Cardiac muscle cell (in vitro differentiated cells and primary cell): ENCODE results near the gene CBARP. TPM values are rescaled to one million over a fixed set of nuclear protein-coding genes. Genes with fewer than 3 reads are reported as not detected.

Source experiments
- DNase-seq, 2 donors: peaks; one replicate each; pipeline versions ENCODE4 v3.0.0 to v3.0.0-alpha.2; 2010 to 2017; ENCODE audit warnings: low read depth in 1 of 2, low spot score in 1 of 2
- H3K27ac ChIP-seq: fragments of 200-600 bp; sonication (generic); 2 replicates; pipeline ENCODE4 v1.5.1; 2016
- H3K27me3 ChIP-seq: fragments of 200-600 bp; sonication (generic); 2 replicates; pipeline ENCODE4 v1.6.0; 2016; ENCODE audit warnings: control low read depth
- H3K36me3 ChIP-seq: fragments of 200-600 bp; sonication (generic); 2 replicates; pipeline ENCODE4 v1.5.1; 2016; ENCODE audit warnings: control low read depth
- H3K4me1 ChIP-seq: fragments of 200-600 bp; sonication (generic); 2 replicates; pipeline ENCODE4 v1.8.1; 2017; ENCODE audit warnings: low read depth, mild to moderate bottlenecking, mixed run types
- H3K4me3 ChIP-seq: fragments of 200-600 bp; sonication (generic); 2 replicates; pipeline ENCODE4 v1.5.1; 2016; ENCODE audit warnings: mild to moderate bottlenecking
- H3K9me3 ChIP-seq: fragments of 200-600 bp; sonication (generic); 2 replicates; pipeline ENCODE4 v1.5.1; 2017; ENCODE audit warnings: low read depth, mild to moderate bottlenecking, control low read depth
- CTCF ChIP-seq: IDR thresholded peaks from 2 replicates; pipeline ENCODE4 v1.5.1; 2012; ENCODE audit warnings: low read depth, mild to moderate bottlenecking, low read length
- polyA plus RNA-seq: library from polyadenylated mRNA; unstranded; fragments of >200 nt; fragmentation: Nextera tagmentation; extraction: Ambion mirVana; gene quantifications from 2 replicates; pipeline ENCODE4 v1.2.1, GENCODE V29; 2016
- total RNA-seq: library from RNA; depleted of rRNA; stranded (reverse); fragments of >200 nt; gene quantifications from 2 replicates; pipeline ENCODE4 v1.2.3, GENCODE V29; 2016

Gene CBARP
- total and polyA plus RNA-seq, 2 experiments from 2014 or later, result 22.1 to 29.1 TPM

- H3K4me3 ChIP-seq, result no peak overlapping the region
- no peaks in the 10 kb centered on the region for H3K9me3 ChIP-seq
- H3K4me1 ChIP-seq, result no peaks in the 10 kb centered on the region
- no peak for DNase-seq
- no peaks in the 10 kb centered on the region for H3K27me3 ChIP-seq
- peaks cover 3% of the 10 kb centered on the region for H3K36me3 ChIP-seq
- H3K27ac ChIP-seq, result no peak overlapping the region
- TF ChIP-seq CTCF, result no peak
Observed at GRCh38 chr19:1280636-1281568, 43.1 kb upstream of the CBARP start.

- peak; percentile 97 for TF ChIP-seq CTCF
- peaks cover 5% of the 10 kb centered on the region for H3K36me3 ChIP-seq
- H3K9me3 ChIP-seq, result no peaks in the 10 kb centered on the region
- H3K4me1 ChIP-seq, result peaks cover 3% of the 10 kb centered on the region
- H3K27me3 ChIP-seq, result no peaks in the 10 kb centered on the region
- H3K27ac ChIP-seq, result no peak overlapping the region
- peak; percentile 87 to 88 for DNase-seq
- H3K4me3 ChIP-seq, result no peak overlapping the region
Observed at GRCh38 chr19:1279782-1280341, 42.1 kb upstream of the CBARP start.

GRCh38 chr19:1278713-1279660 is 41.2 kb upstream of the CBARP start:
- H3K27me3 ChIP-seq, result no peaks in the 10 kb centered on the region
- peaks cover 9% of the 10 kb centered on the region for H3K4me1 ChIP-seq
- H3K36me3 ChIP-seq, result peaks cover 14% of the 10 kb centered on the region
- DNase-seq, result no peak
- no peak overlapping the region for H3K27ac ChIP-seq
- no peak overlapping the region for H3K4me3 ChIP-seq
- H3K9me3 ChIP-seq, result no peaks in the 10 kb centered on the region
- no peak for TF ChIP-seq CTCF

- Histone ChIP-seq H3K36me3 (peaks cover 22% of the 10 kb centered on the region), H3K9me3 (no peaks in the 10 kb centered on the region), H3K27me3 (no peaks in the 10 kb centered on the region), H3K27ac (no peak overlapping the region), H3K4me3 (no peak overlapping the region), H3K4me1 (peaks cover 9% of the 10 kb centered on the region)
- TF ChIP-seq CTCF, result no peak
- no peak for DNase-seq
Observed at GRCh38 chr19:1278074-1278473, 40.3 kb upstream of the CBARP start.

GRCh38 chr19:1277061-1277460 is 39.3 kb upstream of the CBARP start:
- peaks cover 32% of the 10 kb centered on the region for H3K36me3 ChIP-seq
- DNase-seq, result no peak
- H3K4me1 ChIP-seq, result peaks cover 9% of the 10 kb centered on the region
- H3K27me3 ChIP-seq, result no peaks in the 10 kb centered on the region
- H3K9me3 ChIP-seq, result no peaks in the 10 kb centered on the region
- TF ChIP-seq CTCF, result no peak
- H3K4me3 ChIP-seq, result no peak overlapping the region
- no peak overlapping the region for H3K27ac ChIP-seq
